ENCODE measurements around the gene MAP3K10.

DNA sequence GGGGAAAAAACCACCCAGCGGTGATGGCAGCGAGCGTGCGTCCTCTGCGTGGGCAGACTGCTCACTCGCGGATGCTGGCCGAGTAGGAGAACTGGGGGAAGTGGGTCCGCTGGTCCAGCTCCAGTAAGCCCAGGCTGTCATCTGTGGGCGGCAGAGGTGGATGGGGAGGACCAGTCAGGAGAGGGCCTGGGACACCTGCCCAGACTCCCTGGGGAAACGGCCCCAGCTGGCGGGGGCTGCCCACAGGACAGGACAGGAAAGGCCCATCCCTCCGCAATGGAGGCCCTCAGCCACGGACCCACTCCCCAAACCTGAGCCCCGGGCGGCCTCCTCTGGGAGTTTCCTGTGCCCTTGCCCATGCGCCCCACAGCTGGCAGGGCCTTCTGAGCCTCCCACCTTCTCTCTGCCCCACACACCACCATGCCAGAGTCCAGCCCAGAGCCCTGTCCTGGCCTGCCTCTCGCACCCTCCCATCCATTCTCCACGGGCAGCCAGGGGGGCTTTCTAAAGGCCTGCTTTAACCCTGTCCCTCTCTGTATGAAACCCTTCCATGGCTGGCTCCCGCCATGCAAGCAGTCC, 42.7 kb downstream of the MAP3K10 start:
- TF ChIP-seq POLR2AphosphoS5 (IDR thresholded peaks at IDR 0.05) (no peak), POLR2A (IDR thresholded peaks at IDR 0.05) (no peak), EP300 (IDR thresholded peaks at IDR 0.05; ENCODE audit: low read depth) (no peak)
- TF ChIP-seq, protein P1, sequence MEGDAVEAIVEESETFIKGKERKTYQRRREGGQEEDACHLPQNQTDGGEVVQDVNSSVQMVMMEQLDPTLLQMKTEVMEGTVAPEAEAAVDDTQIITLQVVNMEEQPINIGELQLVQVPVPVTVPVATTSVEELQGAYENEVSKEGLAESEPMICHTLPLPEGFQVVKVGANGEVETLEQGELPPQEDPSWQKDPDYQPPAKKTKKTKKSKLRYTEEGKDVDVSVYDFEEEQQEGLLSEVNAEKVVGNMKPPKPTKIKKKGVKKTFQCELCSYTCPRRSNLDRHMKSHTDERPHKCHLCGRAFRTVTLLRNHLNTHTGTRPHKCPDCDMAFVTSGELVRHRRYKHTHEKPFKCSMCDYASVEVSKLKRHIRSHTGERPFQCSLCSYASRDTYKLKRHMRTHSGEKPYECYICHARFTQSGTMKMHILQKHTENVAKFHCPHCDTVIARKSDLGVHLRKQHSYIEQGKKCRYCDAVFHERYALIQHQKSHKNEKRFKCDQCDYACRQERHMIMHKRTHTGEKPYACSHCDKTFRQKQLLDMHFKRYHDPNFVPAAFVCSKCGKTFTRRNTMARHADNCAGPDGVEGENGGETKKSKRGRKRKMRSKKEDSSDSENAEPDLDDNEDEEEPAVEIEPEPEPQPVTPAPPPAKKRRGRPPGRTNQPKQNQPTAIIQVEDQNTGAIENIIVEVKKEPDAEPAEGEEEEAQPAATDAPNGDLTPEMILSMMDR (IDR thresholded peaks at IDR 0.05), result no peak
